Sigmoid colon (tissue), 3 donors: ENCODE results near the gene RUNX1.

ENCODE experiments used
- CTCF ChIP-seq, 4 experiments: fragments of 450-650 bp in 3 of 4; fragments of 200-600 bp in 1 of 4; IDR thresholded peaks; one replicate each; pipeline ENCODE4 v1.5.1; 2016 to 2019; ENCODE audit warnings: antibody characterized with exemption in 4 of 4, mild to moderate bottlenecking in 3 of 4, moderate library complexity in 2 of 4
- POLR2A ChIP-seq, 2 donors: fragments of 450-650 bp; IDR thresholded peaks; one replicate each; pipeline ENCODE4 v1.6.1; 2016; ENCODE audit warnings: antibody characterized with exemption in 2 of 2, mild to moderate bottlenecking in 2 of 2, moderate library complexity in 2 of 2

- no peak for TF ChIP-seq CTCF (IDR thresholded peaks at IDR 0.05)
- no peak for TF ChIP-seq POLR2A (IDR thresholded peaks at IDR 0.05)
These were observed 170.6 kb downstream of the RUNX1 start for GRCh38 chr21:34878501-34878900.
